ENCODE measurements around the gene TATDN3. TPM values are rescaled to one million over a fixed set of nuclear protein-coding genes. Genes with fewer than 3 reads are reported as not detected.

Gene TATDN3
- total and polyA plus RNA-seq, 9 of the 15 experiments (the other 6 are each of a cell fraction or from before 2014, with no cell fraction given), result 18.3 to 79.9 (median 28.2) TPM

DNA sequence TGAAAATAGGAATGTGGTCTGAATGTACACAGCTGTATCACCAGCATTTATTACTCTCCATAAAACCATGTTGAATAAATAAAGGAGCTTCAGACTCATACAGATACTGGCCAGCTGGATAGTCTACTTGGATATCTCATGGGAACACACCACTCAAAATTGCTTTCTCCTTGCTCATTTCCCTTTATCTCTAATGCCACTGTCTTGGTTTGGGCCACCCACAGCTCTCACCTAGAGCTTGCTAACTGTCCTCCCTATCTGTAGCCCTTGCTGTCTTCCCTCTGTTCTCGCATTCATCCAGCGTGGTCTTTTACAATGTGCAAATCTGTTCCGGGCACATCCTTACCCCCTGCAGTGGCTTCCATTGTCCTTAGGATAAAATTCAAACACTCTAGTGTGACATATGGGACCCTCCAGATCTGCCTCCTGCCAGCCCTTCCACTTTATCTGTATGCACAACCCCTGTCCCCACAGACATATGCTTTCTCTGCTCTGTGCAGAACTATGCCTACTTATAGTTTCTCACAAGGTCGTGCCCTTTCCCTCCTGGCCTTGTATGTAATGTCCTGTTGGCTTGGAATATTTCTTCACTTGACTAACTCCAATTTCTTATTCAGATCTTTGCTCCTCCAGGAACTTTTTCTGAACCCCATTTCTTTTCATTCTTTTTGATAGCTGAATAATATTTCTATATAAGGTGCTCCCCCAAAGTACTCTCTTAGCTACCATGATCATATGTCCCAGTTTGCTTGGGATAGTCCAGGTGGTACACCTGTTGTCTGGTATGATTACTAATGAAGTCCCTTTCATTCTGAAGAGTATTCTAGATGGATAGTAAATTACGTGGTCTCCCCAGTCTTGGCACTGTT lies 69.3 kb downstream of the TATDN3 start (continued):
- TF ChIP-seq, protein P1, sequence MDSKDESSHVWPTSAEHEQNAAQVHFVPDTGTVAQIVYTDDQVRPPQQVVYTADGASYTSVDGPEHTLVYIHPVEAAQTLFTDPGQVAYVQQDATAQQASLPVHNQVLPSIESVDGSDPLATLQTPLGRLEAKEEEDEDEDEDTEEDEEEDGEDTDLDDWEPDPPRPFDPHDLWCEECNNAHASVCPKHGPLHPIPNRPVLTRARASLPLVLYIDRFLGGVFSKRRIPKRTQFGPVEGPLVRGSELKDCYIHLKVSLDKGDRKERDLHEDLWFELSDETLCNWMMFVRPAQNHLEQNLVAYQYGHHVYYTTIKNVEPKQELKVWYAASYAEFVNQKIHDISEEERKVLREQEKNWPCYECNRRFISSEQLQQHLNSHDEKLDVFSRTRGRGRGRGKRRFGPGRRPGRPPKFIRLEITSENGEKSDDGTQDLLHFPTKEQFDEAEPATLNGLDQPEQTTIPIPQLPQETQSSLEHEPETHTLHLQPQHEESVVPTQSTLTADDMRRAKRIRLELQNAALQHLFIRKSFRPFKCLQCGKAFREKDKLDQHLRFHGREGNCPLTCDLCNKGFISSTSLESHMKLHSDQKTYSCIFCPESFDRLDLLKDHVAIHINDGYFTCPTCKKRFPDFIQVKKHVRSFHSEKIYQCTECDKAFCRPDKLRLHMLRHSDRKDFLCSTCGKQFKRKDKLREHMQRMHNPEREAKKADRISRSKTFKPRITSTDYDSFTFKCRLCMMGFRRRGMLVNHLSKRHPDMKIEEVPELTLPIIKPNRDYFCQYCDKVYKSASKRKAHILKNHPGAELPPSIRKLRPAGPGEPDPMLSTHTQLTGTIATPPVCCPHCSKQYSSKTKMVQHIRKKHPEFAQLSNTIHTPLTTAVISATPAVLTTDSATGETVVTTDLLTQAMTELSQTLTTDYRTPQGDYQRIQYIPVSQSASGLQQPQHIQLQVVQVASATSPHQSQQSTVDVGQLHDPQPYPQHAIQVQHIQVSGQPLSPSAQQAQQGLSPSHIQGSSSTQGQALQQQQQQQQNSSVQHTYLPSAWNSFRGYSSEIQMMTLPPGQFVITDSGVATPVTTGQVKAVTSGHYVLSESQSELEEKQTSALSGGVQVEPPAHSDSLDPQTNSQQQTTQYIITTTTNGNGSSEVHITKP (IDR thresholded peaks at IDR 0.05; ENCODE audit: partially characterized antibody), result peak; percentile 91
- TF ChIP-seq NRF1 (conservative IDR thresholded peaks at IDR 0.05 in 1 of 2, IDR thresholded peaks at IDR 0.05 in 1 of 2) (0 out of 4 replicates have a peak, but pooled peaks of 1 of the 2 experiments have one; percentile 22), SPI1 (IDR thresholded peaks at IDR 0.05; ENCODE audit: borderline replicate concordance, low read depth, low read length) (0 out of 2 replicates have a peak, but pooled peaks have one; percentile 7), SIN3A (IDR thresholded peaks at IDR 0.05; ENCODE audit: borderline replicate concordance in 2 of 2, control insufficient read depth in 1 of 2, low read depth in 2 of 2, low read length in 2 of 2) (peak in 1 of 2 experiments; percentile 68; a peak in 2 of 4 replicates), ZFP36 (IDR thresholded peaks at IDR 0.05; ENCODE audit: low read depth, low read length, partially characterized antibody) (peak; percentile 46), ZSCAN29 (IDR thresholded peaks at IDR 0.05) (0 out of 2 replicates have a peak, but pooled peaks have one; percentile 56), ESRRA (IDR thresholded peaks at IDR 0.05; ENCODE audit: borderline replicate concordance, low read depth) (0 out of 2 replicates have a peak, but pooled peaks have one; percentile 25), SRSF9 (IDR thresholded peaks at IDR 0.05; ENCODE audit: borderline replicate concordance, low read depth, low read length) (no peak), FOXK2 (conservative IDR thresholded peaks at IDR 0.05 in 1 of 2, IDR thresholded peaks at IDR 0.05 in 1 of 2; ENCODE audit: low read depth in 2 of 2) (peak; percentile 83 to 84), TAL1 (IDR thresholded peaks at IDR 0.05) (peak; percentile 99), FOXP1 (CRISPR knock-in tag; IDR thresholded peaks at IDR 0.05) (peak; percentile 71; the same call in 1 of the 2 replicates), NR2C1 (IDR thresholded peaks at IDR 0.05) (no peak), NR2C1 (tag; IDR thresholded peaks at IDR 0.05) (peak; percentile 46; the same call in 1 of the 2 replicates), MIER1 (IDR thresholded peaks at IDR 0.05; ENCODE audit: low read depth) (peak; percentile 43; the same call in 1 of the 2 replicates), ZNF146 (CRISPR knock-in tag; IDR thresholded peaks at IDR 0.05; ENCODE audit: unreplicated experiment) (peak; percentile 53), JUND (IDR thresholded peaks at IDR 0.05; ENCODE audit: borderline replicate concordance, low read depth, low read length) (peak; percentile 80), JUND (tag; IDR thresholded peaks at IDR 0.05; ENCODE audit: borderline replicate concordance, low read depth, low read length) (peak; percentile 83; the same call in 2 of the 3 replicates), CC2D1A (IDR thresholded peaks at IDR 0.05) (peak; percentile 97), GATAD2B (IDR thresholded peaks at IDR 0.05; ENCODE audit: borderline replicate concordance) (peak; percentile 49; the same call in 1 of the 2 replicates), CBFA2T2 (conservative IDR thresholded peaks at IDR 0.05) (peak; percentile 99)
- TF ChIP-seq, protein P2, sequence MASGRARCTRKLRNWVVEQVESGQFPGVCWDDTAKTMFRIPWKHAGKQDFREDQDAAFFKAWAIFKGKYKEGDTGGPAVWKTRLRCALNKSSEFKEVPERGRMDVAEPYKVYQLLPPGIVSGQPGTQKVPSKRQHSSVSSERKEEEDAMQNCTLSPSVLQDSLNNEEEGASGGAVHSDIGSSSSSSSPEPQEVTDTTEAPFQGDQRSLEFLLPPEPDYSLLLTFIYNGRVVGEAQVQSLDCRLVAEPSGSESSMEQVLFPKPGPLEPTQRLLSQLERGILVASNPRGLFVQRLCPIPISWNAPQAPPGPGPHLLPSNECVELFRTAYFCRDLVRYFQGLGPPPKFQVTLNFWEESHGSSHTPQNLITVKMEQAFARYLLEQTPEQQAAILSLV (tag; IDR thresholded peaks at IDR 0.05), result 0 out of 2 replicates have a peak, but pooled peaks have one; percentile 23
- TF ChIP-seq, protein P3, sequence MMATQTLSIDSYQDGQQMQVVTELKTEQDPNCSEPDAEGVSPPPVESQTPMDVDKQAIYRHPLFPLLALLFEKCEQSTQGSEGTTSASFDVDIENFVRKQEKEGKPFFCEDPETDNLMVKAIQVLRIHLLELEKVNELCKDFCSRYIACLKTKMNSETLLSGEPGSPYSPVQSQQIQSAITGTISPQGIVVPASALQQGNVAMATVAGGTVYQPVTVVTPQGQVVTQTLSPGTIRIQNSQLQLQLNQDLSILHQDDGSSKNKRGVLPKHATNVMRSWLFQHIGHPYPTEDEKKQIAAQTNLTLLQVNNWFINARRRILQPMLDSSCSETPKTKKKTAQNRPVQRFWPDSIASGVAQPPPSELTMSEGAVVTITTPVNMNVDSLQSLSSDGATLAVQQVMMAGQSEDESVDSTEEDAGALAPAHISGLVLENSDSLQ (IDR thresholded peaks at IDR 0.05), result no peak
